ENCODE results near the gene PPFIBP1. TPM values are rescaled to one million over a fixed set of nuclear protein-coding genes. Genes with fewer than 3 reads are reported as not detected.
A peak's percentile ranks its signal among the peaks of the same experiment; 100 is the strongest.

The PPFIBP1 gene
- total and polyA plus RNA-seq, 2 of the 13 experiments (the other 11 are each of a cell fraction or from before 2014, with no cell fraction given), result 16.2 to 21.8 TPM

DNA sequence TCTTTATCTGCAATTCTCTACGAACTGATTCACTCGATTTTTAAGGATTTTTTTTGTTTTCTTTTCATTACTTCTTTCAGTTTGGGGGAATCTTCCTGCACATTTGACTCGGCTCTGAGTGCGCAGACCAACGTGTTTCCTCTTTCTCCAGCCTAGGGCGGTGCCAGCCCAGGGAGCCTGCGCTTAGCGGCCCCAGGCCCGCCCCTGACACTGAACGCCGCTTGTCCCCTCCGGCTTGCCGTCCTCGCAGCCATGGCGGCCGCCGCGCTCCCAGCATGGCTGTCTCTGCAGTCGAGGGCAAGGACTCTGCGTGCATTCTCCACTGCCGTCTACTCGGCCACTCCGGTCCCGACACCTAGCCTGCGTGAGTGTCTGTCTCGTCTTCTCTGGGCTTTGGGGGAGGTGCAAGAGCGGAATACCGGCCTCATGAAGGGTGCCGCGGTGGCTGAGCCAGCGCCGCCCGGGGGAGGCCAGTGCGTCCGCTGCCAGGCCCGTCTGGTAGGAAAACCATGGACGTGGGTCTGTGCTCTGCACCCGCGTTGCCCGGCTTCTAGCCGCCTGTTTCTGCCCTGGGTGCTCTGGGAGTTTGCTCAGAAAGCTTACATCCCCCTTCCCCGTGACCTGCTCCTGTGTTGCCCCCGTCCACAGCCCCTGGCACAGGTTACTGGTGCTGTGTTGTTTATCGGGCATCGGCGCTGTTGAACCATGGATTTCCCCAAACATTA, 186.7 kb downstream of the PPFIBP1 start, which contains the start of gene MRPS35 (continued):
- TF ChIP-seq, protein P1, sequence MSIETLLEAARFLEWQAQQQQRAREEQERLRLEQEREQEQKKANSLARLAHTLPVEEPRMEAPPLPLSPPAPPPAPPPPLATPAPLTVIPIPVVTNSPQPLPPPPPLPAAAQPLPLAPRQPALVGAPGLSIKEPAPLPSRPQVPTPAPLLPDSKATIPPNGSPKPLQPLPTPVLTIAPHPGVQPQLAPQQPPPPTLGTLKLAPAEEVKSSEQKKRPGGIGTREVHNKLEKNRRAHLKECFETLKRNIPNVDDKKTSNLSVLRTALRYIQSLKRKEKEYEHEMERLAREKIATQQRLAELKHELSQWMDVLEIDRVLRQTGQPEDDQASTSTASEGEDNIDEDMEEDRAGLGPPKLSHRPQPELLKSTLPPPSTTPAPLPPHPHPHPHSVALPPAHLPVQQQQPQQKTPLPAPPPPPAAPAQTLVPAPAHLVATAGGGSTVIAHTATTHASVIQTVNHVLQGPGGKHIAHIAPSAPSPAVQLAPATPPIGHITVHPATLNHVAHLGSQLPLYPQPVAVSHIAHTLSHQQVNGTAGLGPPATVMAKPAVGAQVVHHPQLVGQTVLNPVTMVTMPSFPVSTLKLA (IDR thresholded peaks at IDR 0.05), result peak; percentile 38; the same call in 1 of the 2 replicates
- peak; percentile 74 for TF ChIP-seq ZNF329 (CRISPR knock-in tag; IDR thresholded peaks at IDR 0.05; ENCODE audit: low read depth)
- TF ChIP-seq, protein P2, sequence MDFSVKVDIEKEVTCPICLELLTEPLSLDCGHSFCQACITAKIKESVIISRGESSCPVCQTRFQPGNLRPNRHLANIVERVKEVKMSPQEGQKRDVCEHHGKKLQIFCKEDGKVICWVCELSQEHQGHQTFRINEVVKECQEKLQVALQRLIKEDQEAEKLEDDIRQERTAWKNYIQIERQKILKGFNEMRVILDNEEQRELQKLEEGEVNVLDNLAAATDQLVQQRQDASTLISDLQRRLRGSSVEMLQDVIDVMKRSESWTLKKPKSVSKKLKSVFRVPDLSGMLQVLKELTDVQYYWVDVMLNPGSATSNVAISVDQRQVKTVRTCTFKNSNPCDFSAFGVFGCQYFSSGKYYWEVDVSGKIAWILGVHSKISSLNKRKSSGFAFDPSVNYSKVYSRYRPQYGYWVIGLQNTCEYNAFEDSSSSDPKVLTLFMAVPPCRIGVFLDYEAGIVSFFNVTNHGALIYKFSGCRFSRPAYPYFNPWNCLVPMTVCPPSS (IDR thresholded peaks at IDR 0.05), result no peak
- no peak for TF ChIP-seq ZNF251 (CRISPR knock-in tag; IDR thresholded peaks at IDR 0.05)
- no peak for TF ChIP-seq ZNF530 (CRISPR knock-in tag; IDR thresholded peaks at IDR 0.05; ENCODE audit: low read depth)
- TF ChIP-seq TBX3 (IDR thresholded peaks at IDR 0.05; ENCODE audit: borderline replicate concordance), result no peak
- no peak; the same call in 1 of the 2 replicates for TF ChIP-seq ZSCAN12 (CRISPR knock-in tag; IDR thresholded peaks at IDR 0.05)
- TF ChIP-seq, protein P3, sequence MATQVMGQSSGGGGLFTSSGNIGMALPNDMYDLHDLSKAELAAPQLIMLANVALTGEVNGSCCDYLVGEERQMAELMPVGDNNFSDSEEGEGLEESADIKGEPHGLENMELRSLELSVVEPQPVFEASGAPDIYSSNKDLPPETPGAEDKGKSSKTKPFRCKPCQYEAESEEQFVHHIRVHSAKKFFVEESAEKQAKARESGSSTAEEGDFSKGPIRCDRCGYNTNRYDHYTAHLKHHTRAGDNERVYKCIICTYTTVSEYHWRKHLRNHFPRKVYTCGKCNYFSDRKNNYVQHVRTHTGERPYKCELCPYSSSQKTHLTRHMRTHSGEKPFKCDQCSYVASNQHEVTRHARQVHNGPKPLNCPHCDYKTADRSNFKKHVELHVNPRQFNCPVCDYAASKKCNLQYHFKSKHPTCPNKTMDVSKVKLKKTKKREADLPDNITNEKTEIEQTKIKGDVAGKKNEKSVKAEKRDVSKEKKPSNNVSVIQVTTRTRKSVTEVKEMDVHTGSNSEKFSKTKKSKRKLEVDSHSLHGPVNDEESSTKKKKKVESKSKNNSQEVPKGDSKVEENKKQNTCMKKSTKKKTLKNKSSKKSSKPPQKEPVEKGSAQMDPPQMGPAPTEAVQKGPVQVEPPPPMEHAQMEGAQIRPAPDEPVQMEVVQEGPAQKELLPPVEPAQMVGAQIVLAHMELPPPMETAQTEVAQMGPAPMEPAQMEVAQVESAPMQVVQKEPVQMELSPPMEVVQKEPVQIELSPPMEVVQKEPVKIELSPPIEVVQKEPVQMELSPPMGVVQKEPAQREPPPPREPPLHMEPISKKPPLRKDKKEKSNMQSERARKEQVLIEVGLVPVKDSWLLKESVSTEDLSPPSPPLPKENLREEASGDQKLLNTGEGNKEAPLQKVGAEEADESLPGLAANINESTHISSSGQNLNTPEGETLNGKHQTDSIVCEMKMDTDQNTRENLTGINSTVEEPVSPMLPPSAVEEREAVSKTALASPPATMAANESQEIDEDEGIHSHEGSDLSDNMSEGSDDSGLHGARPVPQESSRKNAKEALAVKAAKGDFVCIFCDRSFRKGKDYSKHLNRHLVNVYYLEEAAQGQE (IDR thresholded peaks at IDR 0.05; ENCODE audit: borderline replicate concordance in 1 of 2, low read depth in 1 of 2, low read length in 2 of 2), result peak in 1 of 2 experiments; percentile 71; a peak in 1 of 4 replicates
- peak; percentile 93 for TF ChIP-seq AHR (CRISPR knock-in tag; IDR thresholded peaks at IDR 0.05)
- TF ChIP-seq, protein P4, sequence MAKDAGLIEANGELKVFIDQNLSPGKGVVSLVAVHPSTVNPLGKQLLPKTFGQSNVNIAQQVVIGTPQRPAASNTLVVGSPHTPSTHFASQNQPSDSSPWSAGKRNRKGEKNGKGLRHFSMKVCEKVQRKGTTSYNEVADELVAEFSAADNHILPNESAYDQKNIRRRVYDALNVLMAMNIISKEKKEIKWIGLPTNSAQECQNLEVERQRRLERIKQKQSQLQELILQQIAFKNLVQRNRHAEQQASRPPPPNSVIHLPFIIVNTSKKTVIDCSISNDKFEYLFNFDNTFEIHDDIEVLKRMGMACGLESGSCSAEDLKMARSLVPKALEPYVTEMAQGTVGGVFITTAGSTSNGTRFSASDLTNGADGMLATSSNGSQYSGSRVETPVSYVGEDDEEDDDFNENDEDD (CRISPR knock-in tag; IDR thresholded peaks at IDR 0.05; ENCODE audit: borderline replicate concordance), result peak; percentile 76; the same call in 1 of the 2 replicates
- peak; percentile 89 for TF ChIP-seq ZNF547 (CRISPR knock-in tag; IDR thresholded peaks at IDR 0.05)
- TF ChIP-seq ZNF326 (CRISPR knock-in tag; IDR thresholded peaks at IDR 0.05; ENCODE audit: borderline replicate concordance), result no peak
- peak; percentile 98 for TF ChIP-seq YEATS4 (CRISPR knock-in tag; IDR thresholded peaks at IDR 0.05; ENCODE audit: borderline replicate concordance)
- peak; percentile 83 for TF ChIP-seq ZNF891 (CRISPR knock-in tag; IDR thresholded peaks at IDR 0.05)
- TF ChIP-seq MBNL3 (CRISPR knock-in tag; conservative IDR thresholded peaks at IDR 0.05), result no peak
- no peak for TF ChIP-seq ZNF567 (CRISPR knock-in tag; IDR thresholded peaks at IDR 0.05; ENCODE audit: borderline replicate concordance)
- TF ChIP-seq ZFP90 (CRISPR knock-in tag; IDR thresholded peaks at IDR 0.05; ENCODE audit: borderline replicate concordance), result peak; percentile 96
- TF ChIP-seq, protein P5, sequence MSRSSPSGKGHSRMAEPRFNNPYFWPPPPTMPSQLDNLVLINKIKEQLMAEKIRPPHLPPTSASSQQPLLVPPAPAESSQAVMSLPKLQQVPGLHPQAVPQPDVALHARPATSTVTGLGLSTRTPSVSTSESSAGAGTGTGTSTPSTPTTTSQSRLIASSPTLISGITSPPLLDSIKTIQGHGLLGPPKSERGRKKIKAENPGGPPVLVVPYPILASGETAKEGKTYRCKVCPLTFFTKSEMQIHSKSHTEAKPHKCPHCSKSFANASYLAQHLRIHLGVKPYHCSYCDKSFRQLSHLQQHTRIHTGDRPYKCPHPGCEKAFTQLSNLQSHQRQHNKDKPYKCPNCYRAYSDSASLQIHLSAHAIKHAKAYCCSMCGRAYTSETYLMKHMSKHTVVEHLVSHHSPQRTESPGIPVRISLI (CRISPR knock-in tag; IDR thresholded peaks at IDR 0.05; ENCODE audit: borderline replicate concordance), result peak; percentile 67; the same call in 1 of the 2 replicates
